ENCODE results near the gene AK3.

The AK3 gene

DNA sequence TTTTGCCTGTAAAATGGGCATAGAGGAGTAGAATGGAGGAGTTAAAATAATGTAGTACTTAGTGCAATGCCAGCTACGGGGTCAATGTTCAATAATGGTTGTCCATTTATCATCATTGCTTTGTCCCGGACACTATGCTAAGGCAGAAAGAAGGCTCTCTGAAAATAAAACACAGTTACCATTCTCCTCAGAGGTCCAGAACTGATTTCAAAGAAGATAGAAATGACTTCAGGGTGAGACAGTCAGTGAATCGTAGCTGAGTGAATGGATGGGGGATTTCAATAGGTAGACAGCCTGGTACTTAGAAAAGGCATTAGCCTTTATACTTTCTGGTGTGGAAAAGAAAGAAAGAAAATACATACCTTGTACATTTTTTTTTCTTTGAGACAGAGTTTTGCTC, 1.2 kb upstream of the AK3 start:
- Histone ChIP-seq H3K4me2 (ENCODE audit: low read length) (peak overlapping the region; percentile 97), H3K4me1 (no peaks in the 10 kb centered on the region), H3K27me3 (ENCODE audit: control insufficient read depth, insufficient read depth, low read length) (no peaks in the 10 kb centered on the region), H3K27ac (peak overlapping the region; percentile 86), H3K4me3 (ENCODE audit: low read depth, low read length) (peak overlapping the region; percentile 90), H3K9me3 (ENCODE audit: control insufficient read depth, low read length) (no peaks in the 10 kb centered on the region), H3K79me2 (peaks cover 6% of the 10 kb centered on the region), H3K9ac (no peak overlapping the region), H3K36me3 (ENCODE audit: control insufficient read depth, insufficient read depth, low read length) (no peaks in the 10 kb centered on the region), H2AFZ (peak overlapping the region; percentile 58)
- no peak for TF ChIP-seq CTCF (IDR thresholded peaks at IDR 0.05)

DNA sequence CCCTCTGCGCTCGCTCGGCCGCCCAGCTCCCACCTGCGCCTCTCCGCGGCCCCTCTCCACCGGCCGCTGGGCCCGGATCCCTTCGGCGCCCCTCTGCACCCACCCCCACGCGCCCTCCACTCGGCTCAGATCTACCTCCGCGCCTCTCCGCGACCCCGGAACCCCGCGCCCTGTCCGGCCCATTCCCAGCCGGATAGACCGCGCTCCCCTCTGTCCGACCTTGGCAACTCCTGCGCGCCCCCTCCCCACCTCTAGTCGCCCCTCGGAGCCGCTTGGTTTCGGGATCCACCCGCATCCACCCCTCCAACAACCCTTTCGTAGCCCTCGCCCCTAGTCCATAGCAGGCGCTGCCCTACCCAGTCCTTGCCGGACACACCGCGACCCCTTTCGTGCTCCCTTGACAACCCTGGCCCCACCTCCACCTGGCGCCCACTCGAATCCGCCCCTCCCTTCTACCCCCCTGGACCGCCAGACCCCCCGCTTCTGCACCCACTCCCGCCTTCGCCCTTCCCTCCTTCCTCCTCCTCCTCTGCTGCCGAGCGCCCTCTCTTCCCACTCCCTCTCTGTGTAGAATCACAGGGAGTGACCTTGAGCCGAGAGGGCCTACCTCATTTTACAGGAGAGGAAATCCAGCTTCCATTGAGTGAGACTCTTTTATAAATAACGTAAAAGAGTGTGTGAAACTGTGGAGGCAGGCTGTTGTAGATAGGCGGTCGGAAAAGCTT, 525 bp upstream of the AK3 start:
- H3K9me3 ChIP-seq (ENCODE audit: control insufficient read depth, low read length) = no peaks in the 10 kb centered on the region
- peak overlapping the region; percentile 58 for H2AFZ ChIP-seq
- TF ChIP-seq CTCF (IDR thresholded peaks at IDR 0.05) = no peak
- no peaks in the 10 kb centered on the region for H3K4me1 ChIP-seq
- H3K79me2 ChIP-seq = peaks cover 7% of the 10 kb centered on the region
- H3K36me3 ChIP-seq (ENCODE audit: control insufficient read depth, insufficient read depth, low read length) = no peaks in the 10 kb centered on the region
- H3K4me2 ChIP-seq (ENCODE audit: low read length) = peak overlapping the region; percentile 97
- peak overlapping the region; percentile 86 for H3K27ac ChIP-seq
- H3K9ac ChIP-seq = peak overlapping the region; percentile 80
- no peaks in the 10 kb centered on the region for H3K27me3 ChIP-seq (ENCODE audit: control insufficient read depth, insufficient read depth, low read length)
- H3K4me3 ChIP-seq (ENCODE audit: low read depth, low read length) = peak overlapping the region; percentile 90

GRCh38 chr9:4740388-4740637, 689 bp downstream of the AK3 start:
- Histone ChIP-seq H3K9ac (no peak overlapping the region), H3K4me1 (no peaks in the 10 kb centered on the region), H3K4me3 (ENCODE audit: low read depth, low read length) (peak overlapping the region; percentile 90), H3K9me3 (ENCODE audit: control insufficient read depth, low read length) (no peaks in the 10 kb centered on the region), H3K27ac (peak overlapping the region; percentile 86), H3K4me2 (ENCODE audit: low read length) (peak overlapping the region; percentile 97), H2AFZ (peak overlapping the region; percentile 89), H3K27me3 (ENCODE audit: control insufficient read depth, insufficient read depth, low read length) (no peaks in the 10 kb centered on the region), H3K79me2 (peaks cover 8% of the 10 kb centered on the region), H3K36me3 (ENCODE audit: control insufficient read depth, insufficient read depth, low read length) (no peaks in the 10 kb centered on the region)
- TF ChIP-seq CTCF (IDR thresholded peaks at IDR 0.05) = no peak

DNA sequence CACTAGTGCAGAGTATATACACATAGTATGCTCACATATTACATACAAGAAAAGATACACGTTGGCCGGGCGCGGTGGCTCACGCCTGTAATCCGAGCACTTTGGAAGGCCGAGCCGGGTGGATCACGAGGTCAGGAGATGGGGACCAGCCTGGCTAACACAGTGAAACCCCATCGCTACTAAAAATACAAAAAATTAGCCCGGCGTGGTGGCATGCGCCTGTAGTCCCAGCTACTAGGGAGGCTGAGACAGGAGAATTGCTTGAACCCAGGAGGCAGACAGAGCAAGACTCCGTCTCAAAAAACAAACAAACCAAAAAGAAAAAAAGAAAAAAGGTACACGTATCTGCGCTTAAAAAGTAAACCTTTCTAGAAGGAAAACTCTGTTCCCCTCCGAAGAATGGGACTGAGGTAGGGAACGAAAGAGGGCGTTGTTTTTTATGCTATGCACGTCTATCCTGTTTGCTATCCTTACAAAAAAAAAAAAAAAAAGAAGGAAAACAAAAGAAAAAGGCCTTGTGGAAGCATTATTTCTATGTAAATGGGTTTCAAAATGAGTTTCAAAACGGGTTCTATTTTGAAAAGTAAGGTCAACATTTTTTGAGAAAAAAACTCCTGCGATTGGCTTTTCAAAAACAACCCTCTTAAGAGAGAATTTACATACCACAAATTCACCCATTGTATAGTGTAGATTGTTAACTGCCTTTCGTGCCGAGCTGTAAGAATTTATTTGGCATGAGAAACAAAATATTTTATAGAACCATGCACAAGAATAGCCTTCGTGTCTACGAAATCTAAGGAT, 1.2 kb downstream of the AK3 start:
- Histone ChIP-seq H3K36me3 (ENCODE audit: control insufficient read depth, insufficient read depth, low read length) (no peaks in the 10 kb centered on the region), H3K9me3 (ENCODE audit: control insufficient read depth, low read length) (no peaks in the 10 kb centered on the region), H3K4me3 (ENCODE audit: low read depth, low read length) (peak overlapping the region; percentile 90), H3K79me2 (peaks cover 8% of the 10 kb centered on the region), H3K9ac (no peak overlapping the region), H3K27ac (peak overlapping the region; percentile 86), H2AFZ (peak overlapping the region; percentile 89), H3K27me3 (ENCODE audit: control insufficient read depth, insufficient read depth, low read length) (no peaks in the 10 kb centered on the region), H3K4me1 (no peaks in the 10 kb centered on the region), H3K4me2 (ENCODE audit: low read length) (peak overlapping the region; percentile 97)
- no peak for TF ChIP-seq CTCF (IDR thresholded peaks at IDR 0.05)

All from parathyroid adenoma (tissue), 2 donors.